CD4-positive, CD25-positive, alpha-beta regulatory T cell (primary cell): Measurements from ENCODE around the gene VPS39. TPM values are rescaled to one million over a fixed set of nuclear protein-coding genes. Genes with fewer than 3 reads are reported as not detected.
A peak's percentile ranks its signal among the peaks of the same experiment; 100 is the strongest.
"Not testable (repeated sequence)": the region's sequence is repeated elsewhere in the genome, so short reads cannot be mapped to it uniquely, and the experiment has no call there.

ENCODE experiments used
- ATAC-seq, 2 donors: fragments of 150-1000 bp; cut with Tn5 transposase; one replicate each; pipeline ENCODE4 v1.10.0; 2021; ENCODE audit warnings: low read depth in 2 of 2, moderate number of reproducible peaks in 2 of 2, moderate library complexity in 1 of 2
- DNase-seq, 3 donors: peaks; one replicate each; pipeline versions ENCODE4 v3.0.0 to v3.0.0-alpha.2; 2012 to 2022; ENCODE audit warnings: mixed read lengths in 1 of 3
- H3K27ac ChIP-seq: one replicate; pipeline ENCODE4 v1.7.0; 2013; ENCODE audit warnings: mild to moderate bottlenecking, low read length; ENCODE audit not compliant: insufficient read depth, poor library complexity, severe bottlenecking
- H3K27me3 ChIP-seq: one replicate; pipeline ENCODE4 v1.7.0; 2013; ENCODE audit warnings: low read length; ENCODE audit not compliant: control insufficient read depth, insufficient read depth
- H3K36me3 ChIP-seq: one replicate; pipeline ENCODE4 v1.7.0; 2013; ENCODE audit warnings: mild to moderate bottlenecking, low read length, moderate library complexity; ENCODE audit not compliant: control insufficient read depth, insufficient read depth
- H3K4me1 ChIP-seq: 2 replicates; pipeline ENCODE4 v1.7.0; 2013; ENCODE audit warnings: mild to moderate bottlenecking, low read length; ENCODE audit not compliant: insufficient read depth, control insufficient read depth, poor library complexity, severe bottlenecking
- H3K4me3 ChIP-seq: one replicate; pipeline ENCODE4 v1.7.0; 2013; ENCODE audit warnings: low read depth, mild to moderate bottlenecking, low read length, moderate library complexity
- H3K9me3 ChIP-seq, 2 experiments: 1 replicate in 1 of 2; 2 replicates in 1 of 2; pipeline ENCODE4 v1.7.0; 2013; ENCODE audit warnings: low read length in 2 of 2, mild to moderate bottlenecking in 1 of 2, moderate library complexity in 1 of 2; ENCODE audit not compliant: control insufficient read depth in 2 of 2
- H3K27ac Mint-ChIP-seq, 3 donors: one replicate each; pipeline ENCODE4 v1.8.0; 2020 to 2022; ENCODE audit warnings: mild to moderate bottlenecking in 3 of 3, mixed read lengths in 3 of 3, moderate library complexity in 2 of 3
- H3K27me3 Mint-ChIP-seq: one replicate; pipeline ENCODE4 v1.8.0; 2022; ENCODE audit warnings: mild to moderate bottlenecking, mixed read lengths
- H3K36me3 Mint-ChIP-seq: one replicate; pipeline ENCODE4 v1.8.0; 2020; ENCODE audit warnings: mixed read lengths
- H3K4me1 Mint-ChIP-seq, 4 donors: one replicate each; pipeline ENCODE4 v1.8.0; 2020 to 2022; ENCODE audit warnings: mixed read lengths in 4 of 4, mild to moderate bottlenecking in 1 of 4
- H3K4me3 Mint-ChIP-seq, 4 donors: one replicate each; pipeline ENCODE4 v1.8.0; 2020 to 2022; ENCODE audit warnings: mild to moderate bottlenecking in 4 of 4, mixed read lengths in 4 of 4, moderate library complexity in 3 of 4
- H3K9me3 Mint-ChIP-seq, 7 donors: one replicate each; pipeline ENCODE4 v1.8.0; 2020 to 2022; ENCODE audit warnings: mixed read lengths in 7 of 7, mild to moderate bottlenecking in 3 of 7, moderate library complexity in 2 of 7
- polyA plus RNA-seq, 4 donors: library from polyadenylated mRNA; unstranded; fragments of 300-500 nt; fragmentation: Illumina TruSeq; gene quantifications; one replicate each; pipeline ENCODE4 v1.2.3, GENCODE V29; 2021
- total RNA-seq: library from RNA; stranded (reverse); gene quantifications from one replicate; pipeline ENCODE4 v1.2.3, GENCODE V29; 2022

The VPS39 gene
- total and polyA plus RNA-seq, 5 donors from 2014 or later, result 28.3 to 121 (median 29.2) TPM

GRCh38 chr15:42228981-42229380 is 20.9 kb upstream of the VPS39 start:
- ATAC-seq, H3K4me3 Mint-ChIP-seq: not testable (repeated sequence)
- peaks cover 37% of the 10 kb centered on the region for H3K36me3 Mint-ChIP-seq

GRCh38 chr15:42228036-42228435 is 19.9 kb upstream of the VPS39 start:
- H3K9me3 ChIP-seq, result no peaks in the 10 kb centered on the region
- Mint-ChIP-seq H3K27ac (peak overlapping the region in 1 of 3 donors; percentile 65), H3K9me3 (no peaks in the 10 kb centered on the region), H3K36me3 (peaks cover 37% of the 10 kb centered on the region), H3K4me1 (peaks cover 2 to 23% (median 15%) of the 10 kb centered on the region in 4 donors), H3K4me3 (no peak overlapping the region), H3K27me3 (no peaks in the 10 kb centered on the region)
- H3K27me3 ChIP-seq, result no peaks in the 10 kb centered on the region
- DNase-seq, result no peak
- no peaks in the 10 kb centered on the region for H3K4me1 ChIP-seq
- no peak for ATAC-seq
- H3K36me3 ChIP-seq, result peaks cover 80% of the 10 kb centered on the region
- no peak overlapping the region for H3K4me3 ChIP-seq
- H3K27ac ChIP-seq, result no peak overlapping the region

More at GRCh38 chr15:42228981-42229380, 20.9 kb upstream of the VPS39 start:
- DNase-seq, H3K9me3 Mint-ChIP-seq, H3K27ac ChIP-seq, H3K27me3 Mint-ChIP-seq, H3K9me3 ChIP-seq, H3K27me3 ChIP-seq, H3K4me3 ChIP-seq, H3K4me1 ChIP-seq: not testable (repeated sequence)
- peak overlapping the region in 1 of 3 donors; percentile 82 for H3K27ac Mint-ChIP-seq
- peaks cover 86% of the 10 kb centered on the region for H3K36me3 ChIP-seq
- H3K4me1 Mint-ChIP-seq, result peaks cover 2 to 23% (median 15%) of the 10 kb centered on the region in 4 donors

- Mint-ChIP-seq H3K4me3 (no peak overlapping the region), H3K9me3 (no peaks in the 10 kb centered on the region), H3K27me3 (peaks cover 4% of the 10 kb centered on the region), H3K36me3 (peaks cover 35% of the 10 kb centered on the region), H3K4me1 (peaks cover under 1 to 22% (median 14%) of the 10 kb centered on the region in 4 donors), H3K27ac (no peak overlapping the region)
- no peak overlapping the region for H3K4me3 ChIP-seq
- H3K36me3 ChIP-seq, result peaks cover 69% of the 10 kb centered on the region
- H3K27me3 ChIP-seq, result no peaks in the 10 kb centered on the region
- DNase-seq, result no peak
- H3K9me3 ChIP-seq, result no peaks in the 10 kb centered on the region
- no peak for ATAC-seq
- no peak overlapping the region for H3K27ac ChIP-seq
- H3K4me1 ChIP-seq, result no peaks in the 10 kb centered on the region
Observed at GRCh38 chr15:42226648-42227047, 18.5 kb upstream of the VPS39 start.

- Mint-ChIP-seq H3K36me3 (peaks cover 35% of the 10 kb centered on the region), H3K9me3 (no peaks in the 10 kb centered on the region), H3K27ac (peak overlapping the region in 1 of 3 donors; percentile 16), H3K4me3 (no peak overlapping the region), H3K27me3 (peaks cover 4% of the 10 kb centered on the region), H3K4me1 (peaks cover 0 to 4% (median 0%) of the 10 kb centered on the region in 4 donors)
- no peak for ATAC-seq
- no peaks in the 10 kb centered on the region for H3K4me1 ChIP-seq
- no peak overlapping the region for H3K27ac ChIP-seq
- no peak overlapping the region for H3K4me3 ChIP-seq
- no peaks in the 10 kb centered on the region for H3K9me3 ChIP-seq
- no peak for DNase-seq
- no peaks in the 10 kb centered on the region for H3K27me3 ChIP-seq
- H3K36me3 ChIP-seq, result peaks cover 56% of the 10 kb centered on the region
Observed at GRCh38 chr15:42220216-42220615, 12.1 kb upstream of the VPS39 start.

- Mint-ChIP-seq H3K4me1 (peaks cover 5 to 7% (median 6%) of the 10 kb centered on the region in 4 donors), H3K4me3 (no peak overlapping the region), H3K27ac (no peak overlapping the region), H3K9me3 (no peaks in the 10 kb centered on the region), H3K36me3 (peaks cover 24% of the 10 kb centered on the region), H3K27me3 (peaks cover 4% of the 10 kb centered on the region)
- DNase-seq (no peak), ATAC-seq (no peak)
- Histone ChIP-seq H3K27ac (no peak overlapping the region), H3K27me3 (no peaks in the 10 kb centered on the region), H3K9me3 (no peaks in the 10 kb centered on the region), H3K36me3 (peaks cover 49% of the 10 kb centered on the region), H3K4me1 (no peaks in the 10 kb centered on the region), H3K4me3 (no peak overlapping the region)
Observed at GRCh38 chr15:42218953-42219592, 11.0 kb upstream of the VPS39 start.

GRCh38 chr15:42217568-42217967 is 9.5 kb upstream of the VPS39 start:
- no peak overlapping the region for H3K4me3 Mint-ChIP-seq
- no peaks in the 10 kb centered on the region for H3K9me3 ChIP-seq

GRCh38 chr15:42215913-42216829 is 8.1 kb upstream of the VPS39 start:
- peaks cover 66% of the 10 kb centered on the region for H3K36me3 ChIP-seq
- Mint-ChIP-seq H3K36me3 (peaks cover 30% of the 10 kb centered on the region), H3K27ac (peak overlapping the region in 1 of 3 donors; percentile 87)

More at GRCh38 chr15:42217568-42217967, 9.5 kb upstream of the VPS39 start:
- no peaks in the 10 kb centered on the region for H3K27me3 ChIP-seq
- peaks cover 4% of the 10 kb centered on the region for H3K27me3 Mint-ChIP-seq
- H3K27ac ChIP-seq, result no peak overlapping the region
- no peaks in the 10 kb centered on the region for H3K9me3 Mint-ChIP-seq
- no peak for ATAC-seq
- no peak overlapping the region for H3K27ac Mint-ChIP-seq
- peaks cover 5 to 11% (median 7%) of the 10 kb centered on the region in 4 donors for H3K4me1 Mint-ChIP-seq
- H3K36me3 Mint-ChIP-seq, result peaks cover 24% of the 10 kb centered on the region
- H3K4me1 ChIP-seq, result no peaks in the 10 kb centered on the region
- H3K4me3 ChIP-seq, result no peak overlapping the region
- H3K36me3 ChIP-seq, result peaks cover 57% of the 10 kb centered on the region
- DNase-seq, result no peak

More at GRCh38 chr15:42215913-42216829, 8.1 kb upstream of the VPS39 start:
- Histone ChIP-seq H3K27ac (no peak overlapping the region), H3K4me3 (no peak overlapping the region), H3K9me3 (no peaks in the 10 kb centered on the region), H3K27me3 (no peaks in the 10 kb centered on the region), H3K4me1 (no peaks in the 10 kb centered on the region)
- no peaks in the 10 kb centered on the region for H3K27me3 Mint-ChIP-seq
- peaks cover 5 to 11% (median 7%) of the 10 kb centered on the region in 4 donors for H3K4me1 Mint-ChIP-seq
- no peak overlapping the region for H3K4me3 Mint-ChIP-seq
- DNase-seq (peak in 1 of 3 donors; percentile 22), ATAC-seq (no peak)
- H3K9me3 Mint-ChIP-seq, result no peaks in the 10 kb centered on the region
